Gastrocnemius medialis (tissue), 4 donors: Measurements from ENCODE around the gene USP2. TPM values are rescaled to one million over a fixed set of nuclear protein-coding genes. Genes with fewer than 3 reads are reported as not detected.
A peak's percentile ranks its signal among the peaks of the same experiment; 100 is the strongest.

Source experiments
- ATAC-seq, 2 donors: fragments of 150-250 bp; one replicate each; pipeline ENCODE4 v1.9.1; 2016
- DNase-seq, 2 donors: peaks; one replicate each; pipeline ENCODE4 v3.0.0-alpha.2; 2019
- H3K27ac ChIP-seq, 4 donors: fragments of 200-600 bp; sonication (generic); 1 replicate in 1 of 4; 2 replicates in 3 of 4; pipeline ENCODE4 v1.5.1; 2016 to 2018; ENCODE audit warnings: mild to moderate bottlenecking in 2 of 4, moderate library complexity in 1 of 4
- H3K27me3 ChIP-seq, 3 donors: fragments of 200-600 bp; sonication (generic) in 2 of 3; 1 replicate in 1 of 3; 2 replicates in 2 of 3; pipeline versions ENCODE4 v1.5.1 to v1.6.0; 2016 to 2019; ENCODE audit warnings: mild to moderate bottlenecking in 1 of 3, moderate library complexity in 1 of 3
- H3K36me3 ChIP-seq, 2 donors: fragments of 200-600 bp; sonication (generic) in 1 of 2; one replicate each; pipeline ENCODE4 v1.5.1; 2017 to 2018
- H3K4me1 ChIP-seq, 2 donors: fragments of 200-600 bp; sonication (generic) in 1 of 2; one replicate each; pipeline ENCODE4 v1.5.1; 2016 to 2017; ENCODE audit warnings: mild to moderate bottlenecking in 2 of 2
- H3K4me3 ChIP-seq, 4 donors: fragments of 200-600 bp; sonication (generic) in 3 of 4; 1 replicate in 1 of 4; 2 replicates in 3 of 4; pipeline ENCODE4 v1.5.1; 2016 to 2019; ENCODE audit warnings: mild to moderate bottlenecking in 2 of 4
- H3K9me3 ChIP-seq, 3 donors: fragments of 200-600 bp; sonication (generic) in 2 of 3; 1 replicate in 1 of 3; 2 replicates in 2 of 3; pipeline ENCODE4 v1.5.1; 2016 to 2019
- POLR2A ChIP-seq, 2 donors: fragments of 450-650 bp; IDR thresholded peaks; one replicate each; pipeline ENCODE4 v1.6.1; 2017; ENCODE audit warnings: antibody characterized with exemption in 2 of 2, mild to moderate bottlenecking in 2 of 2, moderate library complexity in 2 of 2
- in situ Hi-C, 4 donors: fragments of 200-750 bp; cut with MboI; loops; one replicate each; pipeline versions ENCODE4 v1.15.0 to v1.8.0; 2017; ENCODE audit warnings: low sequenced_read_pairs in 4 of 4
- intact Hi-C: fragments of 100-400 bp; cut with DNase I; formaldehyde crosslinking; loops from one replicate; pipeline ENCODE4 v1.15.1; 2023; ENCODE audit warnings: low total_unique reads
- total RNA-seq, 4 donors: library from RNA; depleted of rRNA; stranded (reverse); fragments of >200 nt; gene quantifications; one replicate each; pipeline versions ENCODE4 v1.1.0 to v1.2.3, GENCODE V29; 2016
- TF ChIP-seq, protein P1 (sequence below), 5 experiments: fragments of 450-650 bp in 3 of 5; fragments of 200-600 bp in 2 of 5; sonication (generic) in 2 of 5; IDR thresholded peaks in 4 of 5; conservative IDR thresholded peaks in 1 of 5; 1 replicate in 4 of 5; 2 replicates in 1 of 5; pipeline ENCODE4 v1.5.1; 2016 to 2019; ENCODE audit warnings: antibody characterized with exemption in 5 of 5, mild to moderate bottlenecking in 3 of 5, moderate library complexity in 3 of 5

Gene USP2
- total RNA-seq, 4 donors from 2014 or later, result 19.4 to 105 (median 46.0) TPM

DNA sequence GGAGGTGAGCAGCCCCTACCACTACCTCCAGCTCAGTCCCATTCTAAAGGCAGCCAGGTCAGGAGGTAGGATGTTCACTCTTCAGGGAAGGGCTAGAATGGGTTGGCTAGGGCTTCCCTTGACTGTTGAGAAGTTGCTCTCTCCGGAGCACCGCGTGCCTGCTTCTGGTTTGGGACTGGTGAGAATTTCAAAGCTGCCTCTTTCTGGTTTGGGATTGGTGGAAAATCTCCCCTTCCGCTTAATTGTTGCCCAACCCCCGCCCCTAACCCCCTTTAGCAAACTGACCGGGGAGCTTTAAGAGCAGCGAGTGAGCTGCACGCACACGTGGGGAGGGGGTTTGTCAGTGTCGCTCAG lies 686 bp downstream of the USP2 start:
- Histone ChIP-seq H3K36me3 (no peaks in the 10 kb centered on the region), H3K9me3 (no peaks in the 10 kb centered on the region), H3K4me1 (peaks cover 44 to 51% of the 10 kb centered on the region in 2 donors), H3K4me3 (peak overlapping the region; percentile 56 to 73 (median 62)), H3K27ac (peak overlapping the region; percentile 96 to 99 (median 98)), H3K27me3 (no peaks in the 10 kb centered on the region)
- ATAC-seq (no peak), DNase-seq (peak in 1 of 2 donors; percentile 29)
- intact Hi-C loops (loop anchor here (1.0 to 2.0 kb wide), 3 partner anchors 46 to 175 kb away; partner anchors contain the start of genes CBL and RNF26), in situ Hi-C loops (no loop called here)
- TF ChIP-seq POLR2A (IDR thresholded peaks at IDR 0.05), result no peak
- TF ChIP-seq, protein P1, sequence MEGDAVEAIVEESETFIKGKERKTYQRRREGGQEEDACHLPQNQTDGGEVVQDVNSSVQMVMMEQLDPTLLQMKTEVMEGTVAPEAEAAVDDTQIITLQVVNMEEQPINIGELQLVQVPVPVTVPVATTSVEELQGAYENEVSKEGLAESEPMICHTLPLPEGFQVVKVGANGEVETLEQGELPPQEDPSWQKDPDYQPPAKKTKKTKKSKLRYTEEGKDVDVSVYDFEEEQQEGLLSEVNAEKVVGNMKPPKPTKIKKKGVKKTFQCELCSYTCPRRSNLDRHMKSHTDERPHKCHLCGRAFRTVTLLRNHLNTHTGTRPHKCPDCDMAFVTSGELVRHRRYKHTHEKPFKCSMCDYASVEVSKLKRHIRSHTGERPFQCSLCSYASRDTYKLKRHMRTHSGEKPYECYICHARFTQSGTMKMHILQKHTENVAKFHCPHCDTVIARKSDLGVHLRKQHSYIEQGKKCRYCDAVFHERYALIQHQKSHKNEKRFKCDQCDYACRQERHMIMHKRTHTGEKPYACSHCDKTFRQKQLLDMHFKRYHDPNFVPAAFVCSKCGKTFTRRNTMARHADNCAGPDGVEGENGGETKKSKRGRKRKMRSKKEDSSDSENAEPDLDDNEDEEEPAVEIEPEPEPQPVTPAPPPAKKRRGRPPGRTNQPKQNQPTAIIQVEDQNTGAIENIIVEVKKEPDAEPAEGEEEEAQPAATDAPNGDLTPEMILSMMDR (IDR thresholded peaks at IDR 0.05 in 4 of 5, conservative IDR thresholded peaks at IDR 0.05 in 1 of 5), result no peak

DNA sequence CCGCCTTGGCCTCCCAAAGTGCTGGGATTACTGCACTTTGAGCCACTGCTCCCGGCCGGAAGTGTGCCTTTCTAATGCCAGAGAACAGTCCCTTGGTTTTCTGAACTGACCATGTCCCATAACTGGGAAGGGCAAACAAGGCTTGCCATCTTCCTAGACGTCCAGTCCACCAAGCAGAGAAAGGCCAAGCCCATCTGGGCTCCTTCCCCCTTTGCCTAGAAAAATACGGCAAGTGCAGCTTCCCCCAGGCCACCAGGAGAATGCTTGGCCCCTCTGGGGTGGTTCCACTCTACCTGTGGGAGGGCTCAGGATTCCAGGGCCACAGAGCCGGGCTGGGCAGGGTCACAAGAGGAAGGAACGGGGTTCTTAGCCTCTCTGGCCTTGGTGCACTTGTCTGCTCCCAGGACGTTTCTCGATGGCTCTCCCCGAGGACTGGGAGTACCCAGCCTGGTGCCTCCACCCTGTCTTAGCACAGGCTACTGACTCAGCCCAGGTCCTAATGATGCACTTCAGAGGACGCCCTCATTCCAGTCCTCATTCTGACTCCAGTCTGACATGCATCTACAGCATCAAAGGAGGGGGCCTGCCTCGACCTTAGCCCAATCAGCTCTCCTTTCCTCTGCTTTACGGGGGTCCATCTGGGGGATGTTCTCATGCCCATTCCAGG lies 1.2 kb downstream of the USP2 start:
- ATAC-seq (no peak), DNase-seq (peak in 1 of 2 donors; percentile 58)
- TF ChIP-seq, protein P1 (IDR thresholded peaks at IDR 0.05 in 4 of 5, conservative IDR thresholded peaks at IDR 0.05 in 1 of 5), result no peak
- TF ChIP-seq POLR2A (IDR thresholded peaks at IDR 0.05), result peak; percentile 27 to 70
- in situ Hi-C loops, result no loop called here
- intact Hi-C loops, result loop anchor here (2.0 kb wide), 2 partner anchors 45 to 81 kb away; partner anchors contain the start of gene RNF26
- Histone ChIP-seq H3K4me1 (peaks cover 46 to 56% of the 10 kb centered on the region in 2 donors), H3K27me3 (no peaks in the 10 kb centered on the region), H3K9me3 (no peaks in the 10 kb centered on the region), H3K4me3 (peak overlapping the region; percentile 60 to 73 (median 62)), H3K36me3 (no peaks in the 10 kb centered on the region), H3K27ac (peak overlapping the region; percentile 96 to 99 (median 98))

DNA sequence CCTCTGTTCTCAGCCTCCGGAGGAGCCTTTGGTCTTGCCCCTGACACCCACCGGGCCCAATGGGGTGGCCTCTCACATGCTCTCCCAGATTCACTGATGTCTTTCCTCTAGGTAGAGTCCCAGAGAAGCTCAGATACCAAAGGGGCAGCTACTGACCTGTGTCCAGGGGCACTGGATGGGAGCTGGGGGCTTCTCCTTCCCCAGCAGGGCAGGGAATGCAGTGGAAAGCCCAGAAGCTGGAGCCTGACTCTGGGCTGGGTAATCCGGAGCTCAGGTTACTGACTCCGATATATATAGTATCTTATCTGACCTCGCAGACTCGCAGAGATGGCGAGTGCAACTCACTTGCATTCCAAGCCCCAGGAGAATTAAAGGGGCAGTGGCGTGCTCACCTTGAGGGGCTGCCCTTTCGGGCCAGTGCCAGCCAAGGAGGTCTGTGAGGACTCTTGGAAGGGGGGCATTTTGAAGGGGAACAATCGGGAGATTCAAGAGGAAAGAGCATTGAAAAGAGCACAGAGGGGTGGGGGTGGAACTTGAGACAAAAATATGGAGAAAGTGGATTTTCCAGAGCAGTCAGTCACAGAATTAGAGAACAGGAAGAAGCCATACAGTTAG lies 2.5 kb downstream of the USP2 start:
- DNase-seq (peak; percentile 69 to 87), ATAC-seq (peak; percentile 50 to 55)
- peak overlapping the region; percentile 60 to 73 (median 67) for H3K4me3 ChIP-seq

DNA sequence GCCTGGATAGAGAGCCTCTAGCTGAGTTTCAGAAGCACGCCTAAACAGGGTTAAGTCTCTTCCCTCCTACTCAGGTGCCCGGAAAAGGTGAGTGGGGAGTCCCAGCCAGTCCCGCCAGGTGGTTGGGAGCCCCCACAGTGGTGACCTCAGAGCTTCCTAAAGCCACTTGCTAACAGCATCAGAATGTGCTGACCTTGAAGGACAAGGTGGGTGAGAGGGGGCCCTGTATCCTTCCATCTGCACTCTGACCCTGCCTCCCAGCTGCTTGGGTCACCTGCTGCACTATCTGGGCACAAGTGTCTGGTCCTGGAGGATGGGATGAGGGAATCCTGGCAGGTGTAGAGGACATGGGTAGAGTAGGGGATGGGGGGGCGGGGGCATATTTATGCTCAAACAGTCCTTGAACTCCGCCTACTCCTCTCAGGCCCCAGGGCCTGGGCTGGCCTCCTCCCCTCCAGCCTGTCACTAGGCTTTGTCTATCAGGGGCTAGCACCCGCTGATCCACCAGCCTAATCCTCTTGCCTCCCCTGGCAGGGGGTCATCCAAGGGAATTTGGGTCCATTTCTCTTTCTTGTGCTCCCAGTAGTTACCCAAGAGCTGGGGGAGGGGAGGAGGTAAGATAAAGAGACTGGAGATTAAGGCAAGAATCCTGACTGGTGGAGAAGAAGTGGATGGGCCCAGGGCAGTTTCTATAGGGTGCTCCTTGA lies 3.4 kb downstream of the USP2 start:
- H3K27me3 ChIP-seq, result no peaks in the 10 kb centered on the region
- TF ChIP-seq POLR2A (IDR thresholded peaks at IDR 0.05), result no peak
- TF ChIP-seq, protein P1 (IDR thresholded peaks at IDR 0.05 in 4 of 5, conservative IDR thresholded peaks at IDR 0.05 in 1 of 5), result no peak
- H3K4me3 ChIP-seq, result peak overlapping the region; percentile 60 to 73 (median 67)
- H3K4me1 ChIP-seq, result peaks cover 68 to 78% of the 10 kb centered on the region in 2 donors
- H3K27ac ChIP-seq, result peak overlapping the region; percentile 96 to 99 (median 98)
- no peaks in the 10 kb centered on the region for H3K36me3 ChIP-seq
- H3K9me3 ChIP-seq, result no peaks in the 10 kb centered on the region
- intact Hi-C loops, result loop anchor here (2.0 kb wide), 1 partner anchor 17 kb away; no protein-coding TSS in a partner anchor
- DNase-seq (peak in 1 of 2 donors; percentile 47), ATAC-seq (no peak)
- in situ Hi-C loops, result no loop called here

More for the DNA sequence above, 2.5 kb downstream of the USP2 start:
- Histone ChIP-seq H3K27me3 (no peaks in the 10 kb centered on the region), H3K4me1 (peaks cover 60 to 70% of the 10 kb centered on the region in 2 donors), H3K36me3 (no peaks in the 10 kb centered on the region), H3K9me3 (no peaks in the 10 kb centered on the region), H3K27ac (peak overlapping the region; percentile 96 to 99 (median 98))
- in situ Hi-C loops, result no loop called here
- TF ChIP-seq POLR2A (IDR thresholded peaks at IDR 0.05), result peak; percentile 94 to 97
- TF ChIP-seq, protein P1 (IDR thresholded peaks at IDR 0.05 in 4 of 5, conservative IDR thresholded peaks at IDR 0.05 in 1 of 5), result no peak
- intact Hi-C loops, result loop anchor here (2.0 kb wide), 1 partner anchor 18 kb away; no protein-coding TSS in a partner anchor
